ENCODE measurements around the gene NLRP1. TPM values are rescaled to one million over a fixed set of nuclear protein-coding genes. Genes with fewer than 3 reads are reported as not detected.
"Not testable (repeated sequence)": the region's sequence is repeated elsewhere in the genome, so short reads cannot be mapped to it uniquely, and the experiment has no call there.

The NLRP1 gene
- total and polyA plus RNA-seq, 2 of the 13 experiments (the other 11 are each of a cell fraction or from before 2014, with no cell fraction given): 3.4 to 3.7 TPM

GRCh38 chr17:5580969-5581368, 3.3 kb downstream of the NLRP1 start:
- no peak for TF ChIP-seq ZNF724P (CRISPR knock-in tag; IDR thresholded peaks at IDR 0.05; ENCODE audit: borderline replicate concordance)
- no peak for TF ChIP-seq ZNF607 (CRISPR knock-in tag; IDR thresholded peaks at IDR 0.05; ENCODE audit: borderline replicate concordance)
- TF ChIP-seq ELF4 (CRISPR knock-in tag; IDR thresholded peaks at IDR 0.05; ENCODE audit: borderline replicate concordance): no peak
- TF ChIP-seq RBM22 (optimal IDR thresholded peaks at IDR 0.05; ENCODE audit: low read length): no peak
- WGBS (ENCODE audit: low lambda C conversion rate): 20% methylated on average over 3 of the region's 3 CpGs
- no peaks in the 10 kb centered on the region for H3K9me3 ChIP-seq (ENCODE audit: low read length)
- no TSS peak for BruUV-seq (replicated peaks)
- CTCF ChIA-PET (ENCODE audit: low intra/inter-chr PET ratio, low total read pairs): no interaction called here
- no peaks in the 10 kb centered on the region; a peak in 1 of 5 replicates for H3K27me3 ChIP-seq (ENCODE audit: control insufficient read depth in 1 of 2, insufficient read depth in 2 of 2, low read length in 2 of 2)
- POLR2A ChIA-PET: no interaction called here
- intact Hi-C loops (cut with micrococcal nuclease; ENCODE audit: unreplicated experiment) (loop anchor here (10.0 kb wide), 1 partner anchor 124 kb away; no protein-coding TSS in a partner anchor), in situ Hi-C loops (cut with HindIII; ENCODE audit: extremely low pct_ligation_motif_present, low pct_unique_long_range_greater_than_20kb) (no loop called here)
- no peak overlapping the region for H3K9ac ChIP-seq (ENCODE audit: insufficient read depth, low read depth, low read length)
- no peaks in the 10 kb centered on the region for H3K36me3 ChIP-seq (replicated peaks in 1 of 2; ENCODE audit: control insufficient read depth in 1 of 2, insufficient read depth in 2 of 2, low read length in 2 of 2)
- no peak overlapping the region for H3K4me3 ChIP-seq (replicated peaks in 1 of 3; ENCODE audit: insufficient read depth in 1 of 3, low read depth in 2 of 3, low read length in 3 of 3)
- no peak for DNase-seq (ENCODE audit: low spot score)
- no peaks in the 10 kb centered on the region for H3K79me2 ChIP-seq (ENCODE audit: insufficient read depth, low read length)
- H3K4me1 ChIP-seq (ENCODE audit: insufficient read depth, low read length): no peaks in the 10 kb centered on the region
- H2AFZ ChIP-seq (ENCODE audit: low read length): no peak overlapping the region
- no peak overlapping the region for H3K27ac ChIP-seq (ENCODE audit: extremely low read length, insufficient read depth, low read length)
- no peaks in the 10 kb centered on the region for H4K20me1 ChIP-seq (ENCODE audit: insufficient read depth, low read length)
- FAIRE-seq: no peak
- no peak for ATAC-seq
- no peak overlapping the region for H3K4me2 ChIP-seq (ENCODE audit: low read depth, low read length)

- no peak overlapping the region for H3K4me3 ChIP-seq (replicated peaks in 1 of 3; ENCODE audit: insufficient read depth in 1 of 3, low read depth in 2 of 3, low read length in 3 of 3)
- no peaks in the 10 kb centered on the region for H3K4me1 ChIP-seq (ENCODE audit: insufficient read depth, low read length)
- ChIA-PET CTCF (ENCODE audit: low intra/inter-chr PET ratio, low total read pairs) (no interaction called here), POLR2A (no interaction called here)
- FAIRE-seq (no peak), ATAC-seq (no peak), DNase-seq (ENCODE audit: low spot score) (no peak)
- no peak overlapping the region for H2AFZ ChIP-seq (ENCODE audit: low read length)
- no peaks in the 10 kb centered on the region for H4K20me1 ChIP-seq (ENCODE audit: insufficient read depth, low read length)
- no peak overlapping the region for H3K4me2 ChIP-seq (ENCODE audit: low read depth, low read length)
- H3K79me2 ChIP-seq (ENCODE audit: insufficient read depth, low read length): no peaks in the 10 kb centered on the region
- H3K36me3 ChIP-seq (replicated peaks in 1 of 2; ENCODE audit: control insufficient read depth in 1 of 2, insufficient read depth in 2 of 2, low read length in 2 of 2): no peaks in the 10 kb centered on the region
- in situ Hi-C loops (cut with HindIII; ENCODE audit: extremely low pct_ligation_motif_present, low pct_unique_long_range_greater_than_20kb) (no loop called here), intact Hi-C loops (cut with micrococcal nuclease; ENCODE audit: unreplicated experiment) (loop anchor here (10.0 kb wide), 1 partner anchor 124 kb away; no protein-coding TSS in a partner anchor)
- TF ChIP-seq CEBPB (IDR thresholded peaks at IDR 0.05; ENCODE audit: borderline replicate concordance, low read depth, low read length) (peak; percentile 52; the same call in 1 of the 2 replicates), SSRP1 (CRISPR knock-in tag; IDR thresholded peaks at IDR 0.05) (no peak)
- no peak overlapping the region for H3K27ac ChIP-seq (ENCODE audit: extremely low read length, insufficient read depth, low read length)
- no peaks in the 10 kb centered on the region; a peak in 1 of 5 replicates for H3K27me3 ChIP-seq (ENCODE audit: control insufficient read depth in 1 of 2, insufficient read depth in 2 of 2, low read length in 2 of 2)
- no peaks in the 10 kb centered on the region for H3K9me3 ChIP-seq (ENCODE audit: low read length)
- no peak overlapping the region for H3K9ac ChIP-seq (ENCODE audit: insufficient read depth, low read depth, low read length)
- no TSS peak for BruUV-seq (replicated peaks)
Measured at GRCh38 chr17:5580367-5580766, 3.9 kb downstream of the NLRP1 start.

- in situ Hi-C loops (cut with HindIII; ENCODE audit: extremely low pct_ligation_motif_present, low pct_unique_long_range_greater_than_20kb); CTCF ChIA-PET (ENCODE audit: low intra/inter-chr PET ratio, low total read pairs); intact Hi-C loops (cut with micrococcal nuclease; ENCODE audit: unreplicated experiment); H3K27me3 ChIP-seq (ENCODE audit: control insufficient read depth in 1 of 2, insufficient read depth in 2 of 2, low read length in 2 of 2); H3K4me3 ChIP-seq (replicated peaks in 1 of 3; ENCODE audit: insufficient read depth in 1 of 3, low read depth in 2 of 3, low read length in 3 of 3); H4K20me1 ChIP-seq (ENCODE audit: insufficient read depth, low read length); DNase-seq (ENCODE audit: low spot score); ATAC-seq; H3K9ac ChIP-seq (ENCODE audit: insufficient read depth, low read depth, low read length); BruUV-seq (replicated peaks); H3K36me3 ChIP-seq (replicated peaks in 1 of 2; ENCODE audit: control insufficient read depth in 1 of 2, insufficient read depth in 2 of 2, low read length in 2 of 2); FAIRE-seq; H3K4me2 ChIP-seq (ENCODE audit: low read depth, low read length); H3K79me2 ChIP-seq (ENCODE audit: insufficient read depth, low read length); H3K27ac ChIP-seq (ENCODE audit: extremely low read length, insufficient read depth, low read length); POLR2A ChIA-PET; H3K4me1 ChIP-seq (ENCODE audit: insufficient read depth, low read length); H3K9me3 ChIP-seq (ENCODE audit: low read length); H2AFZ ChIP-seq (ENCODE audit: low read length): not testable (repeated sequence)
- 22% methylated on average over 3 of the region's 4 CpGs for WGBS (ENCODE audit: low lambda C conversion rate)
Measured at GRCh38 chr17:5578768-5579167, 5.5 kb downstream of the NLRP1 start.

GRCh38 chr17:5573017-5573416, 11.3 kb downstream of the NLRP1 start:
- H3K4me1 ChIP-seq (ENCODE audit: insufficient read depth, low read length); POLR2A ChIA-PET; intact Hi-C loops (cut with micrococcal nuclease; ENCODE audit: unreplicated experiment); CTCF ChIA-PET (ENCODE audit: low intra/inter-chr PET ratio, low total read pairs); BruUV-seq (replicated peaks); ATAC-seq; H3K9ac ChIP-seq (ENCODE audit: insufficient read depth, low read depth, low read length); H2AFZ ChIP-seq (ENCODE audit: low read length); H3K79me2 ChIP-seq (ENCODE audit: insufficient read depth, low read length); H3K9me3 ChIP-seq (ENCODE audit: low read length); H3K27ac ChIP-seq (ENCODE audit: extremely low read length, insufficient read depth, low read length); in situ Hi-C loops (cut with HindIII; ENCODE audit: extremely low pct_ligation_motif_present, low pct_unique_long_range_greater_than_20kb); H3K36me3 ChIP-seq (replicated peaks in 1 of 2; ENCODE audit: control insufficient read depth in 1 of 2, insufficient read depth in 2 of 2, low read length in 2 of 2); DNase-seq (ENCODE audit: low spot score); H3K4me3 ChIP-seq (replicated peaks in 1 of 3; ENCODE audit: insufficient read depth in 1 of 3, low read depth in 2 of 3, low read length in 3 of 3); H3K4me2 ChIP-seq (ENCODE audit: low read depth, low read length); H3K27me3 ChIP-seq (ENCODE audit: control insufficient read depth in 1 of 2, insufficient read depth in 2 of 2, low read length in 2 of 2); H4K20me1 ChIP-seq (ENCODE audit: insufficient read depth, low read length); FAIRE-seq: not testable (repeated sequence)
- WGBS (ENCODE audit: low lambda C conversion rate): 36% methylated on average over 5 of the region's 7 CpGs

Data from HepG2 (cell line).